GM20431 (cell line): ENCODE results near the gene TIGD6.

ENCODE experiments used
- in situ Hi-C: fragments of 300-500 bp; cut with MseI, MboI; formaldehyde crosslinking; loops from one replicate; pipeline ENCODE4 v1.15.0; 2020; ENCODE audit warnings: low sequenced_read_pairs; ENCODE audit not compliant: unreplicated experiment

The TIGD6 gene

GRCh38 chr5:150017226-150018005 is 17.0 kb upstream of the TIGD6 start:
- in situ Hi-C loops, result no loop called here

GRCh38 chr5:150016537-150016936 is 16.1 kb upstream of the TIGD6 start:
- in situ Hi-C loops, result no loop called here

GRCh38 chr5:150015415-150015814 is 15.0 kb upstream of the TIGD6 start:
- in situ Hi-C loops, result no loop called here

GRCh38 chr5:150014456-150014855 is 14.0 kb upstream of the TIGD6 start:
- in situ Hi-C loops, result no loop called here

GRCh38 chr5:150013931-150014330 is 13.5 kb upstream of the TIGD6 start:
- in situ Hi-C loops, result no loop called here

- in situ Hi-C loops, result no loop called here
Measured at GRCh38 chr5:150009671-150010387, 9.4 kb upstream of the TIGD6 start.

- in situ Hi-C loops, result no loop called here
Measured at GRCh38 chr5:150007050-150007449, 6.6 kb upstream of the TIGD6 start.

GRCh38 chr5:150006318-150006717 is 5.9 kb upstream of the TIGD6 start:
- in situ Hi-C loops, result no loop called here

- in situ Hi-C loops, result no loop called here
Measured at GRCh38 chr5:150001660-150002486, 1.4 kb upstream of the TIGD6 start.

- in situ Hi-C loops, result no loop called here
Measured at GRCh38 chr5:150000990-150001659, 671 bp upstream of the TIGD6 start.

GRCh38 chr5:149999866-150000255 is 593 bp downstream of the TIGD6 start:
- in situ Hi-C loops, result loop anchor here (10.0 to 25.0 kb wide), 2 partner anchors 163 to 365 kb away; no protein-coding TSS in a partner anchor

GRCh38 chr5:149999359-149999758 is 1.1 kb downstream of the TIGD6 start:
- in situ Hi-C loops, result loop anchor here (10.0 to 25.0 kb wide), 2 partner anchors 162 to 365 kb away; no protein-coding TSS in a partner anchor

- in situ Hi-C loops, result loop anchor here (10.0 to 25.0 kb wide), 2 partner anchors 161 to 363 kb away; no protein-coding TSS in a partner anchor
Measured at GRCh38 chr5:149998281-149998680, 2.2 kb downstream of the TIGD6 start.

- in situ Hi-C loops, result loop anchor here (10.0 to 25.0 kb wide), 2 partner anchors 159 to 362 kb away; no protein-coding TSS in a partner anchor
Measured at GRCh38 chr5:149996205-149996890, 4.1 kb downstream of the TIGD6 start.

GRCh38 chr5:149995385-149996204 is 4.9 kb downstream of the TIGD6 start:
- in situ Hi-C loops, result loop anchor here (10.0 to 25.0 kb wide), 2 partner anchors 158 to 361 kb away; no protein-coding TSS in a partner anchor

GRCh38 chr5:149993471-149993870 is 7.0 kb downstream of the TIGD6 start:
- in situ Hi-C loops, result loop anchor here (10.0 to 25.0 kb wide), 2 partner anchors 156 to 359 kb away; no protein-coding TSS in a partner anchor

- in situ Hi-C loops, result loop anchor here (10.0 to 25.0 kb wide), 2 partner anchors 153 to 356 kb away; no protein-coding TSS in a partner anchor
Measured at GRCh38 chr5:149990518-149991376, 9.7 kb downstream of the TIGD6 start.
